ENCODE results near the gene SOD2.
"Not testable (repeated sequence)": the region's sequence is repeated elsewhere in the genome, so short reads cannot be mapped to it uniquely, and the experiment has no call there.

SOD2 gene

DNA sequence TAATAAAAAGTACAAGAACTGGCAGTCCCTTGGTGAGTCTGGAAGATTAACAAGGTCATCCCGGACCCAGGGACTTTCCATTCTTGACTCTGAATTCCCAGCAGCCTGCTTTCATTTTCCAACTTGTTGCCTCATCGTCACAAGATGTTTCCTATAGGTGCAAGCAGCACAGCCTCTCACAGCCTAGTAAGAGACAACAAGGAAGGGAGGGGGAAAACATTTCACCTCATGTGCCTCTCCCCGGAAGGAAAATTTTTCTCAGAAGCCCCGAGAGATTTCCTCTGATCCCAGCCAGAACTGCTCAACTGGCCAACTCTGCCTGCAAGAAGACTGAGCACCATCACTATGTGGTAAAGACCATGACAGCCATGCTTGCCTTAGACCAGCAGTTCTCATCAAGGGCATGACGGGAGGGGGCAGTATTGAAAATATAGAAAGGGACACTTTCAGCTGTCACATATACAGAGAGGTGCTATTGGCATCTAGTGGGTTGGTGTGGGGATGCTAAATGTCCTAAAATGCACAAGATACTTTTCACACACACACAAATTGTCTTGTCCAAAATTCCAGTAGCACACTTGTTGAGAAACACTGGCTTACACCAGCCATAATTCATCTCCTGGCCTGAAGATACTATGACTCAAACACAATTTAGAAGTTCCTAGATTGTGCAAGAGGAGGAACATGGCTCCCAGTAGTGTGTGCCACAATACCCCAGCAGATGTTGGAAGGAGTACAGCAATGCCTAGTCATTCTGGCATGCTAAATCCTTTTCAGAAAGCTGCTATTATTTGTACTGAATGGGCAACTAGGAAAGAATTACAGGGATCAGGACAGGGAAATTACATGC is 23.4 kb upstream of the SOD2 start:
- TF ChIP-seq CTCF (IDR thresholded peaks at IDR 0.05; ENCODE audit: control insufficient read depth, insufficient read depth, low read depth, low read length, missing control alignments) = peak; percentile 9
- peak; percentile 97 for DNase-seq (ENCODE audit: low read depth)

DNA sequence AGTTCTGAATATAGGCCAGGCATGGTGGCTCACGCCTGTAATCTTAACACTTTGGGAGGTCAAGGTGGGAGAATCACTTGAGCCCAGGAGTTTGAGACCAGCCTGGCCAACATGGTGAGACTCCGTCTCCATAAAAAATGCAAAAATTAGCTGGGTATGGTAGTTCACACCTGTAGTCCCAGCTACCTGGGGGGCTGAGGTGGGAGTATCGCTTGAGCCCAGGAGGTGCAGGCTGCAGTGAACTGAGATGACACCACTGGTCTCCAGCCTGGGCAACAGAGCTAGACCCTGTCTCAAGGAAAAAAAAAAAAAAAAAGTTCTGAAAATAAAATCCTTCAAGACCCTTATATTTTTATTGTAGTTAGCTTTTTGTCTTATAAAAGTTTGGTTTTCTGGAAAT is 22.6 kb upstream of the SOD2 start:
- no peak overlapping the region for H3K4me3 ChIP-seq (ENCODE audit: control insufficient read depth, low read depth, low read length)
- TF ChIP-seq CTCF (IDR thresholded peaks at IDR 0.05; ENCODE audit: control insufficient read depth, insufficient read depth, low read depth, low read length, missing control alignments) = no peak
- DNase-seq (ENCODE audit: low read depth) = no peak

More for the DNA sequence above, 23.4 kb upstream of the SOD2 start:
- no peak overlapping the region for H3K4me3 ChIP-seq (ENCODE audit: control insufficient read depth, low read depth, low read length)

DNA sequence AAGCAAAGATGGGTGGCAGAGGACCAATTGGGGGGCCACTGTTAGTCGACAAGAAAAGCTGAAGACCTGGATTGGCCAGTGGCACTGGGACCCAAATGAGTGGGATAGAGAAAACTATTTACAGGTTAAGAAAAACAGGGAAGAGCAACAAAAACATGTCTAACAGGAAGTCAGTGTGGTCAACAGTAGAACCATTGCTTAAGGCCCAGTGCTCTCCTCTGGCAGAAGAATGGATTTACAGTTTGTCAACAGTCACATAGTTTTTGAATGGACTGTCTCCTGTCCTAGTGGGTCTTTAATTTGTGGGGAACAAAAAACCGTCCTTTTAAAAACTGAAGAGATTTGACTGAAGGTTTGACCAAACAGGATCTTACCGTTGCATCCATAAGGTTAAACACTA is 22.1 kb upstream of the SOD2 start:
- H3K4me3 ChIP-seq (ENCODE audit: control insufficient read depth, low read depth, low read length) = no peak overlapping the region
- DNase-seq (ENCODE audit: low read depth) = no peak
- no peak for TF ChIP-seq CTCF (IDR thresholded peaks at IDR 0.05; ENCODE audit: control insufficient read depth, insufficient read depth, low read depth, low read length, missing control alignments)

- no peak for DNase-seq (ENCODE audit: low read depth)
- TF ChIP-seq CTCF (IDR thresholded peaks at IDR 0.05; ENCODE audit: control insufficient read depth, insufficient read depth, low read depth, low read length, missing control alignments) = no peak
- H3K4me3 ChIP-seq (ENCODE audit: control insufficient read depth, low read depth, low read length) = no peak overlapping the region
These were observed 21.4 kb upstream of the SOD2 start for GRCh38 chr6:159714404-159714803.

DNA sequence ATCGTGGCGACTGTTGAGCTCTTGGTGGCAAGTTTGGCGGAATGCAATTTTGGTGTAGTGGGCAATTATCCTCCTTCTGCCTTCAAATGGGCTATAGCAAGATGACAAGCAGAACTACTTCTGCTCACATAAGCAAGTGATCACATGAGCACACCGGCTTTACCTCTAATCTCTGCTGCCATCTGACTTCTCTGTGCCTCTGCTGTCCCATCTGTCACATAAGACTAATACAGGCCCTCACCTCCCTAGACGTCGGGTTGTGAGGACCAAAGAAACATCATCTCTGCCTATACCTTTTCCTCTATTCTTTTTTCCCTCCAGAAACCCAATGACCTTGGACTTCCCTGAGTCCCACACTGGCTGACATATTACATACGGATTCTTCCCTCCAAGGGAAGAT is 20.9 kb upstream of the SOD2 start:
- DNase-seq (ENCODE audit: low read depth) = no peak
- TF ChIP-seq CTCF (IDR thresholded peaks at IDR 0.05; ENCODE audit: control insufficient read depth, insufficient read depth, low read depth, low read length, missing control alignments) = no peak
- H3K4me3 ChIP-seq (ENCODE audit: control insufficient read depth, low read depth, low read length) = no peak overlapping the region

- DNase-seq (ENCODE audit: low read depth) = not testable (repeated sequence)
These were observed 19.3 kb upstream of the SOD2 start for GRCh38 chr6:159712389-159712788.

DNA sequence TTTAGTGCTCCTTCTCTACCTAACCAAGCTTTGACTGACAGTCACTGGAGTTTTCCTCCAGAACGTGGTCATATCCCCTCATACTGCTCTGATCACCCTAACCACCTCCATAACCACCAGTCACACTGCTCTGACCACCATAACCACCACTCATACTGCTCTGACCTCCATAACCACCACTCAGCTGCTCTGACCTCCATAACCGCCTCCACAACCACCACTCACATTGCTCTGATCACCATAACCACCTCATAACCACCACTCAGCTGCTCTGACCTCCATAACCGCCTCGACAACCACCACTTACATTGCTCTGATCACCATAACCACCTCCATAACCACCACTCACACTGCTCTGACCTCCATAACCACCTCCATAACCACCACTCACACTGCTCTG is 17.6 kb upstream of the SOD2 start:
- not testable (repeated sequence) for DNase-seq (ENCODE audit: low read depth)

More at GRCh38 chr6:159712389-159712788, 19.3 kb upstream of the SOD2 start:
- not testable (repeated sequence) for H3K4me3 ChIP-seq (ENCODE audit: control insufficient read depth, low read depth, low read length)

More for the DNA sequence above, 17.6 kb upstream of the SOD2 start:
- H3K4me3 ChIP-seq (ENCODE audit: control insufficient read depth, low read depth, low read length) = not testable (repeated sequence)

All from AG09309 (cell line).